Liver (tissue), 9 donors: ENCODE measurements around the gene CDRT15. TPM values are rescaled to one million over a fixed set of nuclear protein-coding genes. Genes with fewer than 3 reads are reported as not detected.

Source experiments
- DNase-seq: peaks from one replicate; pipeline ENCODE4 v3.0.0-alpha.2; 2017; ENCODE audit warnings: low spot score
- H3K27ac ChIP-seq, 2 donors: one replicate each; pipeline ENCODE4 v1.7.0; 2013; ENCODE audit warnings: inconsistent platforms in 2 of 2, low read length in 2 of 2, control low read depth in 1 of 2, low read depth in 1 of 2, mild to moderate bottlenecking in 1 of 2
- H3K27me3 ChIP-seq, 4 donors: one replicate each; pipeline versions ENCODE4 v1.6.1 to v1.7.0; 2013; ENCODE audit warnings: low read length in 3 of 4, inconsistent platforms in 1 of 4, mild to moderate bottlenecking in 1 of 4, moderate library complexity in 1 of 4; ENCODE audit not compliant: control insufficient read depth in 4 of 4, insufficient read depth in 4 of 4
- H3K36me3 ChIP-seq, 4 donors: one replicate each; pipeline versions ENCODE4 v1.6.1 to v1.7.0; 2013; ENCODE audit warnings: low read length in 3 of 4, mild to moderate bottlenecking in 3 of 4, low read depth in 1 of 4, moderate library complexity in 1 of 4; ENCODE audit not compliant: control insufficient read depth in 4 of 4, insufficient read depth in 3 of 4
- H3K4me1 ChIP-seq, 4 donors: one replicate each; pipeline versions ENCODE4 v1.6.1 to v1.7.0; 2013; ENCODE audit warnings: low read length in 3 of 4, mild to moderate bottlenecking in 3 of 4, moderate library complexity in 1 of 4; ENCODE audit not compliant: control insufficient read depth in 4 of 4, insufficient read depth in 4 of 4
- H3K4me3 ChIP-seq, 3 donors: one replicate each; pipeline versions ENCODE4 v1.6.1 to v1.7.0; 2013; ENCODE audit warnings: low read length in 3 of 3, control low read depth in 1 of 3, low read depth in 1 of 3, mild to moderate bottlenecking in 1 of 3
- H3K9ac ChIP-seq, 2 donors: one replicate each; pipeline ENCODE4 v1.7.0; 2013; ENCODE audit warnings: low read length in 2 of 2, mild to moderate bottlenecking in 2 of 2, moderate library complexity in 2 of 2, control low read depth in 1 of 2, low read depth in 1 of 2
- H3K9me3 ChIP-seq, 4 donors: one replicate each; pipeline versions ENCODE4 v1.6.1 to v1.7.0; 2013; ENCODE audit warnings: low read length in 3 of 4; ENCODE audit not compliant: control insufficient read depth in 4 of 4
- EGR1 ChIP-seq, 2 donors: IDR thresholded peaks; 2 replicates each; pipeline ENCODE4 v1.6.1; 2016 to 2018; ENCODE audit warnings: antibody characterized with exemption in 2 of 2, low read depth in 2 of 2
- FOXA1 ChIP-seq: IDR thresholded peaks from 2 replicates; pipeline ENCODE4 v1.6.1; 2016; ENCODE audit warnings: antibody characterized with exemption
- FOXA2 ChIP-seq: IDR thresholded peaks from 2 replicates; pipeline ENCODE4 v1.6.1; 2016; ENCODE audit warnings: antibody characterized with exemption
- GABPA ChIP-seq, 2 donors: IDR thresholded peaks in 1 of 2; conservative IDR thresholded peaks in 1 of 2; 2 replicates each; pipeline ENCODE4 v1.6.1; 2016; ENCODE audit warnings: antibody characterized with exemption in 2 of 2, mild to moderate bottlenecking in 1 of 2, moderate library complexity in 1 of 2
- HNF4A ChIP-seq, 2 donors: conservative IDR thresholded peaks; 2 replicates each; pipeline ENCODE4 v1.6.1; 2016; ENCODE audit warnings: antibody characterized with exemption in 2 of 2, mild to moderate bottlenecking in 2 of 2
- HNF4G ChIP-seq: IDR thresholded peaks from 2 replicates; pipeline ENCODE4 v1.6.1; 2016; ENCODE audit warnings: antibody characterized with exemption
- JUND ChIP-seq, 2 donors: IDR thresholded peaks; 2 replicates each; pipeline ENCODE4 v1.6.1; 2016; ENCODE audit warnings: antibody characterized with exemption in 2 of 2
- NR2F2 ChIP-seq: IDR thresholded peaks from 2 replicates; pipeline ENCODE4 v1.6.1; 2016; ENCODE audit warnings: antibody characterized with exemption
- RAD21 ChIP-seq, 2 donors: IDR thresholded peaks; 2 replicates each; pipeline ENCODE4 v1.6.1; 2016; ENCODE audit warnings: antibody characterized with exemption in 2 of 2, mild to moderate bottlenecking in 2 of 2
- REST ChIP-seq: IDR thresholded peaks from 2 replicates; pipeline ENCODE4 v1.6.1; 2016; ENCODE audit warnings: antibody characterized with exemption, mild to moderate bottlenecking
- RXRA ChIP-seq, 2 donors: IDR thresholded peaks; 2 replicates each; pipeline ENCODE4 v1.6.1; 2017 to 2018; ENCODE audit warnings: antibody characterized with exemption in 2 of 2, mild to moderate bottlenecking in 1 of 2
- SP1 ChIP-seq: IDR thresholded peaks from 2 replicates; pipeline ENCODE4 v1.6.1; 2018; ENCODE audit warnings: antibody characterized with exemption, mild to moderate bottlenecking
- TAF1 ChIP-seq: conservative IDR thresholded peaks from 2 replicates; pipeline ENCODE4 v1.6.1; 2016; ENCODE audit warnings: antibody characterized with exemption, mild to moderate bottlenecking
- YY1 ChIP-seq: IDR thresholded peaks from 2 replicates; pipeline ENCODE4 v1.6.1; 2016; ENCODE audit warnings: antibody characterized with exemption, mild to moderate bottlenecking
- ZBTB33 ChIP-seq: IDR thresholded peaks from 2 replicates; pipeline ENCODE4 v1.6.1; 2016; ENCODE audit warnings: antibody characterized with exemption
- WGBS: extraction: QIAGEN DNeasy Blood & Tissue Kit; methylation state at CpG from one replicate; pipeline ENCODE4 v1.1.7; 2013; 5-methylcytosine and 5-hydroxymethylcytosine counted together
- polyA plus RNA-seq, 2 donors: library from polyadenylated mRNA; stranded (reverse) in 1 of 2; unstranded in 1 of 2; fragments of 200-250 nt in 1 of 2; fragments of >200 nt in 1 of 2; fragmentation: Nextera tagmentation in 1 of 2; extraction: Ambion mirVana in 1 of 2; gene quantifications; one replicate each; pipeline versions ENCODE4 v1.2.1 to v1.2.3, GENCODE V29; 2013 to 2015
- total RNA-seq, 2 donors: library from RNA; depleted of rRNA; stranded (reverse); fragments of >200 nt; gene quantifications; one replicate each; pipeline ENCODE4 v1.2.3, GENCODE V29; 2014
- TF ChIP-seq, protein P1 (sequence below): IDR thresholded peaks from 2 replicates; pipeline ENCODE4 v1.6.1; 2016; ENCODE audit warnings: antibody characterized with exemption
- TF ChIP-seq, protein P2 (sequence below): fragments of 150-350 bp; IDR thresholded peaks from 2 replicates; pipeline ENCODE4 v1.5.1; 2017; ENCODE audit warnings: improper control_type of control experiment, low read depth, low read length; ENCODE audit not compliant: missing input control
- TF ChIP-seq, protein P3 (sequence below): IDR thresholded peaks from 2 replicates; pipeline ENCODE4 v1.6.1; 2016; ENCODE audit warnings: antibody characterized with exemption
- donor health status: healthy.
- donor health status: healthy.
- donor health status: healthy.
- donor health status: healthy.
- donor health status: healthy.

CDRT15 gene
- total and polyA plus RNA-seq, 4 donors: 0.40 TPM; not detected in 3

- peak overlapping the region; percentile 72 to 78 for H3K27ac ChIP-seq
- H3K4me1 ChIP-seq: peaks cover 8 to 24% (median 15%) of the 10 kb centered on the region in 4 donors
- no peaks in the 10 kb centered on the region for H3K9me3 ChIP-seq
- H3K36me3 ChIP-seq: peaks cover 0 to 3% (median 1%) of the 10 kb centered on the region in 4 donors
- TF ChIP-seq, protein P1, sequence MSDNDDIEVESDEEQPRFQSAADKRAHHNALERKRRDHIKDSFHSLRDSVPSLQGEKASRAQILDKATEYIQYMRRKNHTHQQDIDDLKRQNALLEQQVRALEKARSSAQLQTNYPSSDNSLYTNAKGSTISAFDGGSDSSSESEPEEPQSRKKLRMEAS: peak; percentile 98
- TF ChIP-seq, protein P2, sequence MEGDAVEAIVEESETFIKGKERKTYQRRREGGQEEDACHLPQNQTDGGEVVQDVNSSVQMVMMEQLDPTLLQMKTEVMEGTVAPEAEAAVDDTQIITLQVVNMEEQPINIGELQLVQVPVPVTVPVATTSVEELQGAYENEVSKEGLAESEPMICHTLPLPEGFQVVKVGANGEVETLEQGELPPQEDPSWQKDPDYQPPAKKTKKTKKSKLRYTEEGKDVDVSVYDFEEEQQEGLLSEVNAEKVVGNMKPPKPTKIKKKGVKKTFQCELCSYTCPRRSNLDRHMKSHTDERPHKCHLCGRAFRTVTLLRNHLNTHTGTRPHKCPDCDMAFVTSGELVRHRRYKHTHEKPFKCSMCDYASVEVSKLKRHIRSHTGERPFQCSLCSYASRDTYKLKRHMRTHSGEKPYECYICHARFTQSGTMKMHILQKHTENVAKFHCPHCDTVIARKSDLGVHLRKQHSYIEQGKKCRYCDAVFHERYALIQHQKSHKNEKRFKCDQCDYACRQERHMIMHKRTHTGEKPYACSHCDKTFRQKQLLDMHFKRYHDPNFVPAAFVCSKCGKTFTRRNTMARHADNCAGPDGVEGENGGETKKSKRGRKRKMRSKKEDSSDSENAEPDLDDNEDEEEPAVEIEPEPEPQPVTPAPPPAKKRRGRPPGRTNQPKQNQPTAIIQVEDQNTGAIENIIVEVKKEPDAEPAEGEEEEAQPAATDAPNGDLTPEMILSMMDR: no peak
- TF ChIP-seq HNF4G: peak; percentile 21
- peak; percentile 69 to 72 for TF ChIP-seq RAD21 (IDR thresholded peaks at IDR 0.05)
- peak in 1 of 2 donors; percentile 65 for TF ChIP-seq GABPA (IDR thresholded peaks at IDR 0.05 in 1 of 2, conservative IDR thresholded peaks at IDR 0.05 in 1 of 2)
- peak; percentile 84 for TF ChIP-seq FOXA2
- TF ChIP-seq FOXA1: peak; percentile 83
- peak; percentile 81 for TF ChIP-seq SP1
- TF ChIP-seq, protein P3, sequence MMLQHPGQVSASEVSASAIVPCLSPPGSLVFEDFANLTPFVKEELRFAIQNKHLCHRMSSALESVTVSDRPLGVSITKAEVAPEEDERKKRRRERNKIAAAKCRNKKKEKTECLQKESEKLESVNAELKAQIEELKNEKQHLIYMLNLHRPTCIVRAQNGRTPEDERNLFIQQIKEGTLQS: peak; percentile 49
- TF ChIP-seq YY1: peak; percentile 86
- peak; percentile 73 for TF ChIP-seq REST
- no peak for TF ChIP-seq NR2F2
- TF ChIP-seq TAF1: no peak
- peak; percentile 68 to 96 for TF ChIP-seq JUND (IDR thresholded peaks at IDR 0.05)
- peak; percentile 90 for TF ChIP-seq ZBTB33
- TF ChIP-seq EGR1 (IDR thresholded peaks at IDR 0.05; ENCODE audit: low read depth in 2 of 2): peak in 1 of 2 donors; percentile 77
- TF ChIP-seq RXRA (IDR thresholded peaks at IDR 0.05): peak; percentile 68 to 90
- peak; percentile 59 to 82 for TF ChIP-seq HNF4A (conservative IDR thresholded peaks at IDR 0.05)
- no peak for DNase-seq
- H3K27me3 ChIP-seq: no peaks in the 10 kb centered on the region
- WGBS: 33% methylated on average over 13 of the region's 13 CpGs
- no peak overlapping the region for H3K9ac ChIP-seq
- H3K4me3 ChIP-seq: no peak overlapping the region
Measured at GRCh38 chr17:14205992-14206461, 30.6 kb downstream of the CDRT15 start.
